ENCODE data around the gene OSBP2. TPM values are rescaled to one million over a fixed set of nuclear protein-coding genes. Genes with fewer than 3 reads are reported as not detected.

The OSBP2 gene
- total RNA-seq, 2 donors from 2014 or later = 6.8 to 11.1 TPM

DNA sequence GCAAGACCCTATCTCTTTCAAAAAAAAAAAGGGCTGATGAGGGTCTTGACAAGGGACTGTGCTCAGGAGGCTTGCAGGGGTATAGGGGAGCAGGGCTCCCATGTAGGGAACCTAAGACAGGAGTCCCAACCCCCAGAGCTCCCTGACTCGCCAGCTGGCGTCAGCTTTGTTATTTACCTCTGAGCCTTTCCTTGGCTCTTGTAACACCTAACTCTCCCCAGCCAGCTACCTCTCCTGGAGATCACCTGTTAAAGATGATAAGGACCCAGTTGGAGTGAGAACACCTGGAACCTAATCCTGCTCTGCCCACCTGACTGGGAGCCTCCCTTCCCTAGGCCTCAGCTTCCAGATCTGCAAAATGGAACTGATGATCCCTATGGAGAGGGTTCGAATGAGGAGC lies 45.8 kb upstream of the OSBP2 start:
- DNase-seq = no peak
- WGBS, 2 experiments (ENCODE audit: insufficient coverage in 1 of 2, insufficient read length in 1 of 2) = 89% methylated on average over 3 of the region's 3 CpGs; no CpG with 5 or more reads in 1 of the 2 experiments
- H3K9me3 ChIP-seq (ENCODE audit: control insufficient read depth, low read length) = no peaks in the 10 kb centered on the region
- H3K4me1 ChIP-seq (ENCODE audit: control insufficient read depth, insufficient read depth, low read length) = peaks cover 5% of the 10 kb centered on the region
- no peaks in the 10 kb centered on the region for H3K27me3 ChIP-seq (ENCODE audit: control insufficient read depth, insufficient read depth, low read length, poor library complexity, severe bottlenecking)
- H3K9me3 Mint-ChIP-seq = no peaks in the 10 kb centered on the region
- H3K36me3 Mint-ChIP-seq (ENCODE audit: low read depth) = no peaks in the 10 kb centered on the region
- H3K4me1 Mint-ChIP-seq = peaks cover 20% of the 10 kb centered on the region
- no peaks in the 10 kb centered on the region for H3K36me3 ChIP-seq (ENCODE audit: control insufficient read depth, insufficient read depth, low read length)
- no peak overlapping the region for H3K27ac ChIP-seq (ENCODE audit: low read depth, low read length)
- H3K4me3 Mint-ChIP-seq = no peak overlapping the region
- TF ChIP-seq CTCF (conservative IDR thresholded peaks at IDR 0.05) = no peak
- no peak overlapping the region for H3K4me3 ChIP-seq (ENCODE audit: low read length)
- H3K27me3 Mint-ChIP-seq (ENCODE audit: insufficient read depth) = no peaks in the 10 kb centered on the region
- no peak overlapping the region for H3K27ac Mint-ChIP-seq
- no peak overlapping the region for H3K9ac ChIP-seq (ENCODE audit: extremely low read depth, low read length, poor library complexity, severe bottlenecking)

GRCh38 chr22:30649430-30650007 lies 45.2 kb upstream of the OSBP2 start:
- no peaks in the 10 kb centered on the region for H3K9me3 ChIP-seq (ENCODE audit: control insufficient read depth, low read length)
- peaks cover 5% of the 10 kb centered on the region for H3K4me1 ChIP-seq (ENCODE audit: control insufficient read depth, insufficient read depth, low read length)
- no peak overlapping the region for H3K4me3 ChIP-seq (ENCODE audit: low read length)
- H3K27ac ChIP-seq (ENCODE audit: low read depth, low read length) = no peak overlapping the region
- H3K9ac ChIP-seq (ENCODE audit: extremely low read depth, low read length, poor library complexity, severe bottlenecking) = no peak overlapping the region
- H3K27me3 ChIP-seq (ENCODE audit: control insufficient read depth, insufficient read depth, low read length, poor library complexity, severe bottlenecking) = no peaks in the 10 kb centered on the region
- peak; percentile 73 for DNase-seq
- peak; percentile 33 for TF ChIP-seq CTCF (conservative IDR thresholded peaks at IDR 0.05)
- H3K9me3 Mint-ChIP-seq = no peaks in the 10 kb centered on the region
- H3K4me3 Mint-ChIP-seq = no peak overlapping the region
- H3K4me1 Mint-ChIP-seq = peaks cover 16% of the 10 kb centered on the region
- no peaks in the 10 kb centered on the region for H3K27me3 Mint-ChIP-seq (ENCODE audit: insufficient read depth)
- no peaks in the 10 kb centered on the region for H3K36me3 ChIP-seq (ENCODE audit: control insufficient read depth, insufficient read depth, low read length)
- H3K36me3 Mint-ChIP-seq (ENCODE audit: low read depth) = peaks cover 2% of the 10 kb centered on the region
- H3K27ac Mint-ChIP-seq = no peak overlapping the region
- 70 to 80% methylated on average over 1 to 7 of the region's 7 CpGs for WGBS, 2 experiments (ENCODE audit: insufficient coverage in 1 of 2, insufficient read length in 1 of 2)

DNA sequence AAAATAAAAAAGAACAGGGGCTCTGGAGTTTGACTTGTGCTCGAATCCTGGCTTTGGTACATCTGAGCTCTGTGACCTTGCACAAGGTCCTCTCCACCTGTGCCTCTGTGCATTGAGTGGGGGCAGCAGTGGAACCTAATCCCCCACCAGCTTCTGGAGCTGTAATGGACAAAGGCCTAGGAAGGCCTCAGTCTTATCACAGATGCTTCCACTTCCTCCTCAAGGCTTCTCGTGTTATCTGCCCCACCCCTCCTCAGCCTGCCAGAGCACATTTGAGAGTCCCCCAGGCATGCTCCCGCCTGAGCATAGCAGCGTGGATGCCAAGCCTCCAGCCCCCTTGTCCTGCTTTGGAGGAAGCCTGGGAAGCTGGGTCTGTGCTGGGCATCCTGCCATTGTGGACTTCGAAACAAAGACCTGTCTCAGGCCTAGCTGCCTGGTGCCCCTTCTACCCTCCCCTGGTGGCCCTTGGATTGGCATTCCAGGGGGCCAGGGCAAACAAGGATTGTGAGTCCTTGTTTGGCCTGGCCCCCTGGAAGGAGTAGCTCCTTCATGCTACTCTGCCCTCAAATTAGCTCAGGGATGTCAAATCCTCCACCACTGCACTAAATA lies 44.1 kb upstream of the OSBP2 start:
- Histone ChIP-seq H3K9ac (ENCODE audit: extremely low read depth, low read length, poor library complexity, severe bottlenecking) (no peak overlapping the region), H3K27ac (ENCODE audit: low read depth, low read length) (no peak overlapping the region), H3K4me3 (ENCODE audit: low read length) (no peak overlapping the region), H3K36me3 (ENCODE audit: control insufficient read depth, insufficient read depth, low read length) (no peaks in the 10 kb centered on the region), H3K27me3 (ENCODE audit: control insufficient read depth, insufficient read depth, low read length, poor library complexity, severe bottlenecking) (no peaks in the 10 kb centered on the region), H3K9me3 (ENCODE audit: control insufficient read depth, low read length) (no peaks in the 10 kb centered on the region), H3K4me1 (ENCODE audit: control insufficient read depth, insufficient read depth, low read length) (peaks cover 5% of the 10 kb centered on the region)
- Mint-ChIP-seq H3K27ac (peak overlapping the region; percentile 78), H3K4me3 (no peak overlapping the region), H3K36me3 (ENCODE audit: low read depth) (peaks cover 2% of the 10 kb centered on the region), H3K27me3 (ENCODE audit: insufficient read depth) (no peaks in the 10 kb centered on the region), H3K4me1 (peaks cover 19% of the 10 kb centered on the region), H3K9me3 (no peaks in the 10 kb centered on the region)
- no peak for DNase-seq
- 85% methylated on average over 4 to 5 of the region's 5 CpGs for WGBS, 2 experiments (ENCODE audit: insufficient coverage in 1 of 2, insufficient read length in 1 of 2)
- TF ChIP-seq CTCF (conservative IDR thresholded peaks at IDR 0.05) = no peak
